Transverse colon (tissue), 4 donors: ENCODE data around the gene PLA2G2E.

ENCODE experiments used
- CTCF ChIP-seq, 5 experiments: fragments of 200-600 bp in 3 of 5; fragments of 450-650 bp in 2 of 5; sonication (generic) in 3 of 5; IDR thresholded peaks; 1 replicate in 2 of 5; 2 replicates in 3 of 5; pipeline ENCODE4 v1.5.1; 2016 to 2017; ENCODE audit warnings: antibody characterized with exemption in 5 of 5, inconsistent platforms in 3 of 5, mild to moderate bottlenecking in 2 of 5, moderate library complexity in 1 of 5
- EP300 ChIP-seq: sonication (generic); formaldehyde crosslinking; IDR thresholded peaks from one replicate; pipeline ENCODE4 v1.6.1; 2017; ENCODE audit warnings: antibody characterized with exemption, low read depth
- POLR2A ChIP-seq: fragments of 450-650 bp; IDR thresholded peaks from one replicate; pipeline ENCODE4 v1.6.1; 2016; ENCODE audit warnings: antibody characterized with exemption, mild to moderate bottlenecking, moderate library complexity
- POLR2AphosphoS5 ChIP-seq, 3 donors: sonication (generic); formaldehyde crosslinking; IDR thresholded peaks; one replicate each; pipeline ENCODE4 v1.6.1; 2016; ENCODE audit warnings: antibody characterized with exemption in 3 of 3

- TF ChIP-seq POLR2A = no peak
- TF ChIP-seq CTCF (IDR thresholded peaks at IDR 0.05) = no peak
- no peak for TF ChIP-seq EP300
- TF ChIP-seq POLR2AphosphoS5 (IDR thresholded peaks at IDR 0.05) = no peak
Measured at GRCh38 chr1:19909971-19910370, 13.4 kb downstream of the PLA2G2E start.
